SK-N-MC (cell line): Measurements from ENCODE around the gene SMYD2.

ENCODE experiments used
- EZH2 ChIP-seq: fragments of 200-600 bp; sonication (generic); IDR thresholded peaks from one replicate; pipeline ENCODE4 v1.6.1; 2017; ENCODE audit warnings: antibody characterized with exemption
- POLR2AphosphoS5 ChIP-seq: IDR thresholded peaks from 2 replicates; pipeline ENCODE4 v1.6.1; 2012; ENCODE audit warnings: mild to moderate bottlenecking, low read depth, low read length, borderline replicate concordance

- TF ChIP-seq POLR2AphosphoS5 (no peak), EZH2 (no peak)
These were observed 35.6 kb downstream of the SMYD2 start for GRCh38 chr1:214316593-214316992.
